ENCODE measurements around the gene COPS7A. TPM values are rescaled to one million over a fixed set of nuclear protein-coding genes. Genes with fewer than 3 reads are reported as not detected.

The COPS7A gene
- total RNA-seq, 1 experiment from 2014 or later, result 34.2 TPM

GRCh38 chr12:6699259-6699988 lies 24.4 kb upstream of the COPS7A start:
- DNase-seq, result no peak

More at GRCh38 chr12:6699259-6699988, 24.4 kb upstream of the COPS7A start:
- Histone ChIP-seq H3T11ph (ENCODE audit: low read length) (no peak overlapping the region), H3K79me1 (ENCODE audit: insufficient read depth, low read depth, low read length, poor library complexity, severe bottlenecking) (no peaks in the 10 kb centered on the region), H2AFZ (ENCODE audit: low read length) (no peak overlapping the region), H2AK5ac (ENCODE audit: insufficient read length, low read length) (no peak overlapping the region), H4K8ac (replicated peaks; ENCODE audit: insufficient read length, low read depth, low read length) (no peak overlapping the region), H3K4me1 (ENCODE audit: insufficient read depth, low read length) (peaks cover 4% of the 10 kb centered on the region), H3K23me2 (ENCODE audit: insufficient read length, low read depth, low read length, poor library complexity, severe bottlenecking) (peaks cover 17% of the 10 kb centered on the region), H2BK12ac (ENCODE audit: insufficient read length, low read depth, low read length) (no peak overlapping the region), H2BK20ac (ENCODE audit: low read depth, low read length, poor library complexity, severe bottlenecking) (no peak overlapping the region), H3K23ac (ENCODE audit: insufficient read length, low read depth, low read length) (no peak overlapping the region), H3K9me3 (ENCODE audit: control insufficient read depth, low read depth, low read length) (no peaks in the 10 kb centered on the region), H3K79me2 (ENCODE audit: insufficient read depth, low read length) (no peaks in the 10 kb centered on the region), H3K4me2 (ENCODE audit: insufficient read depth, insufficient read length, low read length) (peak overlapping the region; percentile 79), H2BK15ac (ENCODE audit: low read depth, low read length) (no peak overlapping the region), H3K27ac (ENCODE audit: insufficient read length, low read depth, low read length) (no peak overlapping the region), H2BK120ac (ENCODE audit: low read depth, low read length, poor library complexity, severe bottlenecking) (no peak overlapping the region), H3K14ac (ENCODE audit: insufficient read depth, low read length) (no peak overlapping the region), H3K56ac (ENCODE audit: insufficient read length, low read depth, low read length) (no peak overlapping the region), H3K27me3 (ENCODE audit: insufficient read depth, low read length) (peaks cover 3% of the 10 kb centered on the region; the same call in 1 of the 2 replicates), H4K5ac (ENCODE audit: insufficient read length, low read depth, low read length) (no peak overlapping the region), H4K91ac (ENCODE audit: insufficient read length, low read depth, low read length) (no peak overlapping the region), H4K20me1 (ENCODE audit: control insufficient read depth, insufficient read depth, insufficient read length) (no peaks in the 10 kb centered on the region), H2BK5ac (ENCODE audit: insufficient read length, low read length) (no peak overlapping the region), H3K9ac (ENCODE audit: extremely low read depth, insufficient read length, low read length) (peak overlapping the region; percentile 10), H3K18ac (ENCODE audit: insufficient read length, low read depth, low read length) (no peak overlapping the region), H3K4ac (ENCODE audit: low read depth, low read length) (no peak overlapping the region)
- Mint-ChIP-seq H3K4me1 (peaks cover 23 to 27% of the 10 kb centered on the region in 2 experiments), H3K36me3 (ENCODE audit: insufficient read depth in 1 of 3, low read depth in 3 of 3) (peaks cover 2 to 16% (median 7%) of the 10 kb centered on the region in 3 experiments), H3K27ac (peak overlapping the region in 1 of 3 experiments; percentile 15; a peak in 3 of 7 replicates), H3K4me3 (peak overlapping the region; percentile 74 to 92), H3K27me3 (ENCODE audit: low read depth) (peaks cover 63% of the 10 kb centered on the region), H3K9me3 (peaks cover 0 to 2% of the 10 kb centered on the region in 2 experiments; a peak in 2 of 5 replicates)
- TF ChIP-seq CTCF (conservative IDR thresholded peaks at IDR 0.05), result no peak
- WGBS (ENCODE audit: extremely low coverage, insufficient read length, low lambda C conversion rate), result no CpG with 5 or more reads among the region's 16 CpGs
